Liver (tissue), 3 donors: ENCODE data around the gene TRAT1.
"Not testable (repeated sequence)": the region's sequence is repeated elsewhere in the genome, so short reads cannot be mapped to it uniquely, and the experiment has no call there.

Experiments used
- ATF3 ChIP-seq: IDR thresholded peaks from 2 replicates; pipeline ENCODE4 v1.6.1; 2016; ENCODE audit warnings: antibody characterized with exemption
- CTCF ChIP-seq: fragments of 150-350 bp; IDR thresholded peaks from 2 replicates; pipeline ENCODE4 v1.5.1; 2017; ENCODE audit warnings: improper control_type of control experiment, low read depth, low read length; ENCODE audit not compliant: missing input control
- FOXA1 ChIP-seq: IDR thresholded peaks from 2 replicates; pipeline ENCODE4 v1.6.1; 2016; ENCODE audit warnings: antibody characterized with exemption
- GABPA ChIP-seq, 2 donors: IDR thresholded peaks in 1 of 2; conservative IDR thresholded peaks in 1 of 2; 2 replicates each; pipeline ENCODE4 v1.6.1; 2016; ENCODE audit warnings: antibody characterized with exemption in 2 of 2, mild to moderate bottlenecking in 1 of 2, moderate library complexity in 1 of 2
- JUND ChIP-seq, 2 donors: IDR thresholded peaks; 2 replicates each; pipeline ENCODE4 v1.6.1; 2016; ENCODE audit warnings: antibody characterized with exemption in 2 of 2
- MAX ChIP-seq: IDR thresholded peaks from 2 replicates; pipeline ENCODE4 v1.6.1; 2016; ENCODE audit warnings: antibody characterized with exemption
- RAD21 ChIP-seq, 2 donors: IDR thresholded peaks; 2 replicates each; pipeline ENCODE4 v1.6.1; 2016; ENCODE audit warnings: antibody characterized with exemption in 2 of 2, mild to moderate bottlenecking in 2 of 2
- REST ChIP-seq: IDR thresholded peaks from 2 replicates; pipeline ENCODE4 v1.6.1; 2016; ENCODE audit warnings: antibody characterized with exemption, mild to moderate bottlenecking
- SP1 ChIP-seq: IDR thresholded peaks from 2 replicates; pipeline ENCODE4 v1.6.1; 2018; ENCODE audit warnings: antibody characterized with exemption, mild to moderate bottlenecking
- TAF1 ChIP-seq: conservative IDR thresholded peaks from 2 replicates; pipeline ENCODE4 v1.6.1; 2016; ENCODE audit warnings: antibody characterized with exemption, mild to moderate bottlenecking
- YY1 ChIP-seq: IDR thresholded peaks from 2 replicates; pipeline ENCODE4 v1.6.1; 2016; ENCODE audit warnings: antibody characterized with exemption, mild to moderate bottlenecking
- donor health status: healthy.
- donor health status: healthy.

GRCh38 chr3:108823803-108824202 is 1.2 kb downstream of the TRAT1 start:
- not testable (repeated sequence) for TF ChIP-seq CTCF; RAD21 (IDR thresholded peaks at IDR 0.05); YY1; TAF1; GABPA (IDR thresholded peaks at IDR 0.05 in 1 of 2, conservative IDR thresholded peaks at IDR 0.05 in 1 of 2); SP1; ATF3; JUND (IDR thresholded peaks at IDR 0.05); REST; MAX; FOXA1
